ENCODE measurements around the gene PCP4.

Gene PCP4

DNA sequence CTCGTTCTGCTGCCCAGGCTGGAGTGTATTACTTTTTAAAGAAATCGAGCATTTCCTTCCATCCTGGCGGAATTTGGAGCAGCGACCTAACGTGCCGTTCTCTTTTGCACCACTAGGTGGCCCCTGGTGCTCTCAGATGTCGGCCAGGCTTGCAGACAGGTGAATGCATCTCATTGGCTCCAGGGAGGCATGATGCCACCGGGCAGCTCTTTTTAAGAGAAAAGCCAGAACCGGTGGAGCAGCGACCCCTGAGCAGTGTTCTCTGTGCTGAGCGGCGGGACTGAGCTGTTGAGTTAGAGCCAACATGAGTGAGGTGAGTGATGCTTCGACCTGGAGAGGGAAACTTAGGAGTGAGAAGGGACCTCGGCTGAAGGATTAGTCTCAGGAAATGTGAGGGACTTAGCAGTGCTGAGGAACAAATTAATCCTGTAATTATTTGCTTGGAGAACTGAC lies at the start of gene PCP4:
PCP4 (plus strand) TSS at position 241 of the 453 bp plus-strand sequence; CDS start at position 305, 64 bp downstream.
- in situ Hi-C loops (cut with MboI; ENCODE audit: low sequenced_read_pairs): no loop called here

DNA sequence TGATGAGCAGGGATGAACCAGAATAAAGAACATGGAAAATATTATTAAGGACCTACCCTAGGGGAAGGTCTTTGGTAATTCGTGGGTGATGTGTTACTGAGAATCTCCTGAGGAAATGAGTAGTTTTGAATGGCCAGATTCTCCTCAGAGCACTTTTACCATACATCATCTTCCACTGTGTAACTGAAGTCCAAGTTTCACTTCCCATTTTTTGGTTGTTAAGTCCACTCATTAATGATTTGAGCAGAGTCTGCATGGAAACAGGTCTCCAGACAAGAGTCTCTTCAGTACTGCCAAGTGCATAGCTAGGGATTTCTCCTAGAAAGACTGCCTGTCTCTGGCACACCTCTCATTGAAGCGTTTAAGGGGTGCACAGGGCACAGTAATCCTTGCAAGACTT lies 48.7 kb upstream of the PCP4 start:
- in situ Hi-C loops (cut with MboI; ENCODE audit: low sequenced_read_pairs): no loop called here

DNA sequence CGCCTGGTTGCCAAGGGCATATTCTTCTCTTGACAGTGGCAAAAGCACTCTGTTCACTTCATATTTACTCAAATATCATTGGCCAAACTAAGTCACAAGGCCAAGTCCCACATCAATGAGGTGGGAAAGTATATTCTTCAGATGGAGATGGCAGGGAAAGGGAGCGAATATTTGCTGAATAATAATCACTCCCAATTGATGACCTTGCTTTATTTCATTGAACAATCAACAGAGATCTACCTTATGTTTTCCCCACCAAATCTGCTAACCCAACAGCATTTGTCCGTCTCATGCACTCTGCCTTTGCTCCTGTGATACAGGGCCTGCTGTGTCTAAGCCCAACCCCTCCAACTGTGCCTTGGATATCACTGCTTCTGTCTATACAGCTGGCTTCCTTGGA lies 45.2 kb upstream of the PCP4 start:
- in situ Hi-C loops (cut with MboI; ENCODE audit: low sequenced_read_pairs): no loop called here

- in situ Hi-C loops (cut with MboI; ENCODE audit: low sequenced_read_pairs): no loop called here
These were observed 42.0 kb upstream of the PCP4 start for GRCh38 chr21:39825250-39825649.

DNA sequence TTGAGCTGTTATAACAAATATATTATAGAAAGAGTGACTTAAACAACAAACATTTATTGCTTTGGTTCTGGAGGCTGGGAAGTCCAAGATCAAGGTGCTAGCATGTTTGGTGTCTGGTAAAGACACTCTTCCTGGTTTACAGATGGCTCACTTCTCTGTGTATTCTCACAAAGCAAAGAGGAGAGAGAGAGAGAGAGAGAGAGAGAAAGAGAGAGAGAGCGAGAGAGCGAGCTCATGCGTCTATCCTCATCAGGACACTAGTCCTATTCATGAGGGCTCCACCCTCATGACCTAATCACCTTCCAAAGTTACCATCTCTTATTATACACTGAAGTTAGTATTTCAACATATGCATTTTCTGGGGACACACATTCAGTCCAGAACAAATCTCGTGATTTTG lies 32.7 kb upstream of the PCP4 start:
- in situ Hi-C loops (cut with MboI; ENCODE audit: low sequenced_read_pairs): no loop called here

- in situ Hi-C loops (cut with MboI; ENCODE audit: low sequenced_read_pairs): no loop called here
These were observed 29.3 kb upstream of the PCP4 start for GRCh38 chr21:39837861-39838359.

- in situ Hi-C loops (cut with MboI; ENCODE audit: low sequenced_read_pairs): no loop called here
These were observed 26.7 kb upstream of the PCP4 start for GRCh38 chr21:39840373-39841097.

DNA sequence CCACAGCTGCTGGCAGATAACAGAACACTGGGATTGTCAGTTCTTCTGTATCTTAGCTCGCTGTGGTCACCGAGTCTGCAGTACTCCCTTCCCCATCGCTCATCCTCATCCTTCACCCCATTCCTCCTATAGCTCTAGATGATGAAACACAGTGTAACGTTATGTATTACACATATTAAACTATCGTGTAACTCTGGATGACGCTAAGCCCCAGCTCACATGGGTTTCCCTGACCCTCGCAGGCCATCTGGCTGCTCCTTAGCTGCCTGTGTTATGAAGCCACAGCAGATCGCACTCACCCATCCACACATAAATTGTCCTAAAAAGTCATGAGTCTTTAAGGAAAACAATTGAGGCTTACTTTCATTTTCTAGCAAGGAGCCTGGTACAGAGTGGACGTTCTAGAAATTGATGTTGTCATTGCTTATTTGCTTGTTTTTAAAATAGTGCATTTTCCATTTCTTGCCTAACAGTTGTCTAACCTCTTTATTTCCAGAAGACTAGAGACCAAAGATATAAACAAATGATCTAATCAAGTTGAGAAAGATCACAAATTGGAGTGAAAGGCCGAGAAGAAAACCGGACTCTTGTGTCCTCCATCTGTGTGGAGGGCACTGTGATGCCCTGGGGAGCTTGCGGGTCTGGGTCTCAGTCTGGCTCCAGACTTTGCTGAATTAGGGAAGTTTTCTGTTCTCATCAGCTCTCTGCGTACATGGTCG lies 24.3 kb upstream of the PCP4 start:
- in situ Hi-C loops (cut with MboI; ENCODE audit: low sequenced_read_pairs): no loop called here

DNA sequence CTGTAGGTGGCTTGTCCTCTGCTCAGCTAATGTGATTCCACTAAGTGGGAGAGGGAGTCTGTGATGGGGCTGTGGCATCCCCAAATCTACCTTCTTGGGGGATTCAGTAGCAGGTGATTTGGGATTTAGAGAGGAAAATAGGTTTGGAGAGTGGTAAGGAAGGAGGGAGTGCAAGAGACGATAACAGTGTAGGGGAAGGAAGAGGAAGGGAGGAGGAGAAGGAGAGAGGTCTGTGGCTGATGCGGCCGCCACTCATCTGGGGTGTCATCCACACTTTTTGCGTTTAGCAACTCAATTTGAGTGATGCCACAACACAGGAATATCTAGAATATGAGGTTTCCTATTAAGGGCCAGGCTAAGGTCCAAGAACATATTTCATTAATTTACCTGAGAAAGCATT lies 23.8 kb upstream of the PCP4 start:
- in situ Hi-C loops (cut with MboI; ENCODE audit: low sequenced_read_pairs): no loop called here

GRCh38 chr21:39843916-39844315 lies 23.3 kb upstream of the PCP4 start:
- in situ Hi-C loops (cut with MboI; ENCODE audit: low sequenced_read_pairs): no loop called here

DNA sequence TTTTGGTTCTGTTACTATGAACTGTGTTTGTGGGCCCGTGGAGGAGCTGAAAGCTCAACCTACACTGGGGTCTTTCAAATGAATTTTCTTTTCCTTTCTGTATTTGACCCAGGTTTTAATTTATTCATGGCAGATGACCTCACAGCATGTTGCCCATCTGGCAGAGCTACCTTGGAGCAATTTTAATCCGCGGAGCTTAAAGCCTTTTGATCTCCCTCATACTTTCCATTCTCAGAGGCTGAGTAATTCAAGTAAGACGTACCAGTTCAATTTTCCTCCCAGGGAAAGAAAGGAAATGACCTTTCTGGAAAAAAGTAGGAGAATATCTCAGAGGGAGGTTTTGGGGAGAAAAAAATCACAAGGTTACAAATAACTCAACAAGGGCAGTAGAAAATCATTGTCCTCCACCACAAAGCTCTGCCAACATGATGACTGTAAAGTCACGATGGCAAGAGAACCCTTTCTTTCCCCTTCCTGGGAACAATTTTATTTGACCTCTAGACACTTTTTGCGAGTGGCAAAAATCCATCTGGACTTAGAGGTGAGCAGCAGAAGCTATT lies 21.6 kb upstream of the PCP4 start:
- in situ Hi-C loops (cut with MboI; ENCODE audit: low sequenced_read_pairs): no loop called here

GRCh38 chr21:39847877-39848276 lies 19.4 kb upstream of the PCP4 start:
- in situ Hi-C loops (cut with MboI; ENCODE audit: low sequenced_read_pairs): no loop called here

DNA sequence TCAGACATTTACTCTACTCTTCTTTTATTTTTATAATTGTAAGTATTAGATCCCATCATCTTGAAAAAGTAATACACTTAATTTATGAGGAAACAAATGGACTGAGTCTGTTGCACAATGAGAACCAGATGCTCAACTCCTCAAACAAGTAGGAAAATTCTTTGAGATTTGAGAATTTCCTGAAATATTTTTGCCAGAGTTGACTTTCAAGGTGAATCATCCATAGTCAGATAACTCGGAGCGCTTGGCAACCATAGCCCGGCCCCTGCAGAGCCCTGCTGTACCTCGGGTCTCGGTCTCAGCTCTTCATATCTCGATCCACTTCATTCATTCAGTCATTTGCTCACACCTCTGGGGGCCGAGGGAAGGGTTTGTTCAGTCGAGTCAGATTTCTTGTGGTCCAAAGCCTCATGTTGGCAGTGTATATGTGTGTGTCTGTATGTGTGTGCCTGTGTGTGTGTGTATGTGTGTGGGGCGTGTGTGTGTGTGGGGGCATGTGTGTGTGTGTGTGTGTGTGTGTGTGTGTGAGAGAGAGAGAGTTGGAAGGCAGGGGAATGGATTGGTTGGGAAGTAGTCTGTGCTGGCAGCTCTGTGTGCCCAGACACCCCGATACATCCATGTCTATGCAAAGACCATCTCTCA lies 18.1 kb upstream of the PCP4 start:
- in situ Hi-C loops (cut with MboI; ENCODE audit: low sequenced_read_pairs): no loop called here

DNA sequence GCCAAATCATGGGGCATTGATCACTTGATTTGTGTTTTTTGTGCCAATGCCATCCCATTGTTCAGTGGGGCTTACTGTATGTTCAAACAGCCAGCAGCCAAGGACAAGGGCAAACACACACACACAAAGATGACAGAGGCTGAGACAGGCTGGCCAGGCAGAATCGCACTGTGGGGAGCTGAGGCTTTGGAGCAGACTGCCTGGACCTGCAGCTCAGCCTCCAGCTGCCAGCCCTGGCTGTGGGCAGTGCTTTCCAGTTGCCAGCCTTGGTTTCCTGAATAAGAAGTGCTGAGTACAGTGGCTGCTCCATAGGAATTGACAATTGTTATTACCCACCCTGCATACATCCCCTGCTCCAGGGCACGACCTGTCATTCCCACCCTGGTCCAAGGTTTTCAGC lies 16.9 kb upstream of the PCP4 start:
- in situ Hi-C loops (cut with MboI; ENCODE audit: low sequenced_read_pairs): no loop called here

- in situ Hi-C loops (cut with MboI; ENCODE audit: low sequenced_read_pairs): no loop called here
These were observed 16.1 kb upstream of the PCP4 start for GRCh38 chr21:39851002-39851618.

DNA sequence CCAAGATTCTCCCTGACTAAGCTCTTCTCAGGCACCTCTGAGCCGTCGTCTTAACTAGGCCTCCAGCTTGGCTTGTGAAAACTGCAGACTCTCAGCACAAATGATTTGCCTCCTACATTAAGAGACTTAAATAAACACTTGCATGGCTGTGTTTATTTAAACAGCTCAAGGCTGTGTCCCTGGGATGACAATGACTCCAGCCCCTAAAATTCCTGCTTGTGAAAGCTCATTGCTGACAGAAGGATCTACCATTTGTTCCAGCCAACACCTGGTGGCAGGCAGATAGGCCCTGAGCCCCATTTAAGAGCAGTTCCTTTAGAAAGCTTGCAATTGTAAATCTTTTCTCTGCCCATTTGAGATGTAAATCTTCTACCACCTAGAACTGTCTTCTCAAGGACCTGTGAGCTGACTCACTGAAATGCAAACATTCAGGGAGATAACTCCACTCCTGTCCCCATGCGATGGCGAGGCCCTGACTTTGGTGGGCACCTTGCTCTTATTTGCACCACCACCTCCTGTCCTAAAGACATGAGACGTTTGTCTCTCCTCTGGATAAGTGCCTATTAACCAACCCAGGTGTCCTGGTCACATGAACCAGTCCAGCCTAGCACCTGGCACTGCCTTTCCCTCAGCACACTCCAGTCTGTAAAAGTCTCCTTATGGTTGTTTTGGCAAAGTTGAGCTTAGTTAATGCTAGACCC lies 15.1 kb upstream of the PCP4 start:
- in situ Hi-C loops (cut with MboI; ENCODE audit: low sequenced_read_pairs): no loop called here

DNA sequence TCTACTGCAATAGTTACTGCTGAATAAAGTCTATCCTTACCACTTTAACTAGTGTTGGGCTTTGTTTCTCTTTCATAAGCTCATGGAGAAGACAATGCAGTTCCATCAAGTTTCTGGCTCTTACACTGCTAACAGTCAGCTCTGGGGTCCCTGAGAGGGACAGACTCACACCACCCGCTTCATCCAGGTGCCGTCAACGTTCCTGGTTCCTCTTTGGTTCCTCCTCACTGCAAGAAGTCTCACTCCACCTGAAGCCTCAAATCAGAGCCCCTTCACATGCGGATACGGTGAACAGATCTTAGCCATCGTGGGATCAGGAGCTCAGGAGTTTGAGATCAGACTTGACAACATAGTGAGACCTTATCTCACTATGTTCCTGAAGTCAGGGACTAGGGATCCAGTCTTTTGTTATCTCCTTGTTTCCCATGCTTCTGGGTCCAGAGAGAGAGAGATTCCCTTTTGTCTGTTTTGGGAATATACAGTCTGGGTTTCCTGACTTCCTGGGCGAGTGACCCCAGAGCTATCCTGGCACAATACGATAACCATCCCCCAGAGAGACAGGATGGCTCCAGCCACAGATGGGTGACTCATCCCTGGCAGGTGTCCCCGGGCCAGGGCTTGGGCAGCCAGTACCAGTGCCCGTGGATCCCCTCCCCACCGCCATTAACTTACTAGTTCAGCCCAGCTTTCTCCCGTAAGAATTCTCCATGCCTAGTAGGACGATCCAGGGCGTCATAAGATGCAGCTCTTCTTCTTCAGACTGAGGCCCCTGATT lies 14.3 kb upstream of the PCP4 start:
- in situ Hi-C loops (cut with MboI; ENCODE audit: low sequenced_read_pairs): no loop called here

- in situ Hi-C loops (cut with MboI; ENCODE audit: low sequenced_read_pairs): no loop called here
These were observed 12.7 kb upstream of the PCP4 start for GRCh38 chr21:39854572-39854971.

- in situ Hi-C loops (cut with MboI; ENCODE audit: low sequenced_read_pairs): no loop called here
These were observed 11.6 kb upstream of the PCP4 start for GRCh38 chr21:39855595-39855994.

GRCh38 chr21:39860600-39860999 lies 6.6 kb upstream of the PCP4 start:
- in situ Hi-C loops (cut with MboI; ENCODE audit: low sequenced_read_pairs): no loop called here

Measured in HL-60/S4 treated with phorbol 12-myristate 13-acetate at 8.2 ng/mL for 4 days and 3 days (cell line).